Neural cell (in vitro differentiated cells): Measurements from ENCODE around the gene TAB2. TPM values are rescaled to one million over a fixed set of nuclear protein-coding genes. Genes with fewer than 3 reads are reported as not detected.

ENCODE experiments used
- H2AFZ ChIP-seq: fragments of 200-600, 300-800 bp; sonication (generic), shearing (Covaris generic); 2 replicates; pipeline ENCODE4 v1.6.0; 2014; ENCODE audit warnings: low read depth, mild to moderate bottlenecking, antibody characterized with exemption, low read length, moderate library complexity
- H3F3A ChIP-seq: fragments of 200-600 bp; shearing (Covaris generic); 2 replicates; pipeline ENCODE4 v1.6.1; 2016; ENCODE audit warnings: mild to moderate bottlenecking, moderate library complexity, mixed read lengths, antibody characterized with exemption, low read length; ENCODE audit not compliant: insufficient read depth, poor library complexity, severe bottlenecking
- H3K27ac ChIP-seq: fragments of 200-600, 300-800 bp; sonication (generic), shearing (Covaris generic); 2 replicates; pipeline ENCODE4 v1.5.1; 2014; ENCODE audit warnings: mild to moderate bottlenecking, low read length, moderate library complexity
- H3K27me3 ChIP-seq: fragments of 300-800, 200-600 bp; sonication (generic), shearing (Covaris generic); 2 replicates; pipeline ENCODE4 v1.6.0; 2014; ENCODE audit warnings: mild to moderate bottlenecking, low read depth, low read length, moderate library complexity; ENCODE audit not compliant: insufficient read depth
- H3K36me3 ChIP-seq: fragments of 300-800, 200-600 bp; sonication (generic), shearing (Covaris generic); 2 replicates; pipeline ENCODE4 v1.5.1; 2014; ENCODE audit warnings: mild to moderate bottlenecking, antibody characterized with exemption, low read length, moderate library complexity; ENCODE audit not compliant: insufficient read depth
- H3K4me2 ChIP-seq: fragments of 300-800, 200-600 bp; sonication (generic), shearing (Covaris generic); 2 replicates; pipeline ENCODE4 v1.6.0; 2014; ENCODE audit warnings: mild to moderate bottlenecking, low read length
- H3K4me3 ChIP-seq: fragments of 300-800, 200-600 bp; sonication (generic), shearing (Covaris generic); 2 replicates; pipeline ENCODE4 v1.5.1; 2014; ENCODE audit warnings: mild to moderate bottlenecking, low read length, moderate library complexity
- H3K79me2 ChIP-seq: fragments of 200-600 bp; shearing (Covaris generic); replicated peaks from 2 replicates; pipeline ENCODE4 v1.6.0; 2014; ENCODE audit warnings: mild to moderate bottlenecking, low read length, moderate library complexity; ENCODE audit not compliant: insufficient read depth
- H3K9ac ChIP-seq: fragments of 300-800, 200-600 bp; sonication (generic), shearing (Covaris generic); 2 replicates; pipeline ENCODE4 v1.6.1; 2016; ENCODE audit warnings: mild to moderate bottlenecking, low read length, mixed read lengths
- H3K9me2 ChIP-seq: fragments of 200-600 bp; shearing (Covaris generic); 2 replicates; pipeline ENCODE4 v1.6.1; 2016; ENCODE audit warnings: mild to moderate bottlenecking, low read length, mixed read lengths; ENCODE audit not compliant: insufficient read depth
- H3K9me3 ChIP-seq: fragments of 200-600, 300-800 bp; sonication (generic), shearing (Covaris generic); 2 replicates; pipeline ENCODE4 v1.6.1; 2016; ENCODE audit warnings: mild to moderate bottlenecking, mixed run types, low read length, moderate library complexity, mixed read lengths
- H4K20me1 ChIP-seq: fragments of 200-600 bp; shearing (Covaris generic); 2 replicates; pipeline ENCODE4 v1.6.1; 2016; ENCODE audit warnings: mild to moderate bottlenecking, mixed run types; ENCODE audit not compliant: insufficient read depth
- EP300 ChIP-seq: fragments of 450-650 bp; conservative IDR thresholded peaks from 2 replicates; pipeline ENCODE4 v1.6.1; 2014; ENCODE audit warnings: antibody characterized with exemption, mild to moderate bottlenecking, moderate library complexity; ENCODE audit not compliant: poor library complexity, severe bottlenecking
- EZH2 ChIP-seq: fragments of 200-600, 300-800 bp; shearing (Covaris generic), sonication (generic); IDR thresholded peaks from 2 replicates; pipeline ENCODE4 v1.6.1; 2014; ENCODE audit warnings: antibody characterized with exemption, low read length, borderline replicate concordance, mild to moderate bottlenecking; ENCODE audit not compliant: insufficient read depth, poor library complexity, severe bottlenecking
- MXI1 ChIP-seq: fragments of 450-650 bp; conservative IDR thresholded peaks from 2 replicates; pipeline ENCODE4 v1.6.1; 2014; ENCODE audit warnings: antibody characterized with exemption, mild to moderate bottlenecking; ENCODE audit not compliant: poor library complexity, severe bottlenecking
- POLR2AphosphoS5 ChIP-seq: IDR thresholded peaks from 2 replicates; pipeline ENCODE4 v1.6.1; 2012
- RAD21 ChIP-seq: fragments of 450-650 bp; conservative IDR thresholded peaks from 2 replicates; pipeline ENCODE4 v1.6.1; 2014; ENCODE audit warnings: antibody characterized with exemption, mild to moderate bottlenecking, moderate library complexity
- SMC3 ChIP-seq: fragments of 450-650 bp; conservative IDR thresholded peaks from 2 replicates; pipeline ENCODE4 v1.6.1; 2014; ENCODE audit warnings: antibody characterized with exemption, mild to moderate bottlenecking, moderate library complexity; ENCODE audit not compliant: poor library complexity
- TAF1 ChIP-seq: IDR thresholded peaks from 2 replicates; pipeline ENCODE4 v1.6.1; 2012; ENCODE audit warnings: low read depth
- polyA plus RNA-seq: library from polyadenylated mRNA; depleted of rRNA; stranded (reverse); fragments of >200 nt; gene quantifications from 2 replicates; pipeline ENCODE4 v1.2.3, GENCODE V29; 2014
- TF ChIP-seq, protein P1 (sequence below): fragments of 450-650 bp; IDR thresholded peaks from 2 replicates; pipeline ENCODE4 v1.5.1; 2014; ENCODE audit warnings: antibody characterized with exemption, mild to moderate bottlenecking, moderate library complexity; ENCODE audit not compliant: poor library complexity, severe bottlenecking
- TF ChIP-seq, protein P2 (sequence below): IDR thresholded peaks from 2 replicates; pipeline ENCODE4 v1.6.1; 2012; ENCODE audit warnings: borderline replicate concordance

The TAB2 gene
- polyA plus RNA-seq, 1 donor from 2014 or later: 27.6 TPM

DNA sequence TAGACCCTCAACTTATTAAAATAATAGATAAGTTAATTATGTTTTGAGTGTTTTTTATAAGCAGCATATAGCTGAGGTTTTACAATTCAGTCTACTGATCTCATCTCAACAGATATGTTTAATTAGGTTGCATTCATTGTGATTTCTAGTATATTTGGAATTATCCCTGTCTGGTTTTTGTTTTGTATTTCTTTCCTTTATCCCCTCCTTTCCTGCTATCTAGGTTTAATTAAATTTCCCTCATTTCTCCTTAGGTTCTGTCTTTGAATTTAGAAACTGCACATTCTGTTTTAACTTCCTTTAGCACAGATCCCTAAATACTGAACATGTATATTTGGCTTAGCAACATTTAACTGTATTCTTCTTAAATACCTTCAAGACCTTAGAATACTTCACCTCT, 77.7 kb downstream of the TAB2 start:
- Histone ChIP-seq H3F3A (no peaks in the 10 kb centered on the region), H3K9me2 (no peaks in the 10 kb centered on the region), H3K4me2 (no peak overlapping the region), H4K20me1 (no peaks in the 10 kb centered on the region), H3K4me3 (no peak overlapping the region), H2AFZ (no peak overlapping the region), H3K27me3 (no peaks in the 10 kb centered on the region), H3K36me3 (peaks cover 2% of the 10 kb centered on the region), H3K9me3 (no peaks in the 10 kb centered on the region), H3K79me2 (peaks cover 16% of the 10 kb centered on the region), H3K27ac (no peak overlapping the region), H3K9ac (no peak overlapping the region)
- TF ChIP-seq EP300 (no peak), RAD21 (no peak), EZH2 (no peak), MXI1 (no peak), SMC3 (no peak), POLR2AphosphoS5 (no peak), TAF1 (no peak)
- TF ChIP-seq, protein P1, sequence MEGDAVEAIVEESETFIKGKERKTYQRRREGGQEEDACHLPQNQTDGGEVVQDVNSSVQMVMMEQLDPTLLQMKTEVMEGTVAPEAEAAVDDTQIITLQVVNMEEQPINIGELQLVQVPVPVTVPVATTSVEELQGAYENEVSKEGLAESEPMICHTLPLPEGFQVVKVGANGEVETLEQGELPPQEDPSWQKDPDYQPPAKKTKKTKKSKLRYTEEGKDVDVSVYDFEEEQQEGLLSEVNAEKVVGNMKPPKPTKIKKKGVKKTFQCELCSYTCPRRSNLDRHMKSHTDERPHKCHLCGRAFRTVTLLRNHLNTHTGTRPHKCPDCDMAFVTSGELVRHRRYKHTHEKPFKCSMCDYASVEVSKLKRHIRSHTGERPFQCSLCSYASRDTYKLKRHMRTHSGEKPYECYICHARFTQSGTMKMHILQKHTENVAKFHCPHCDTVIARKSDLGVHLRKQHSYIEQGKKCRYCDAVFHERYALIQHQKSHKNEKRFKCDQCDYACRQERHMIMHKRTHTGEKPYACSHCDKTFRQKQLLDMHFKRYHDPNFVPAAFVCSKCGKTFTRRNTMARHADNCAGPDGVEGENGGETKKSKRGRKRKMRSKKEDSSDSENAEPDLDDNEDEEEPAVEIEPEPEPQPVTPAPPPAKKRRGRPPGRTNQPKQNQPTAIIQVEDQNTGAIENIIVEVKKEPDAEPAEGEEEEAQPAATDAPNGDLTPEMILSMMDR: no peak
- TF ChIP-seq, protein P2, sequence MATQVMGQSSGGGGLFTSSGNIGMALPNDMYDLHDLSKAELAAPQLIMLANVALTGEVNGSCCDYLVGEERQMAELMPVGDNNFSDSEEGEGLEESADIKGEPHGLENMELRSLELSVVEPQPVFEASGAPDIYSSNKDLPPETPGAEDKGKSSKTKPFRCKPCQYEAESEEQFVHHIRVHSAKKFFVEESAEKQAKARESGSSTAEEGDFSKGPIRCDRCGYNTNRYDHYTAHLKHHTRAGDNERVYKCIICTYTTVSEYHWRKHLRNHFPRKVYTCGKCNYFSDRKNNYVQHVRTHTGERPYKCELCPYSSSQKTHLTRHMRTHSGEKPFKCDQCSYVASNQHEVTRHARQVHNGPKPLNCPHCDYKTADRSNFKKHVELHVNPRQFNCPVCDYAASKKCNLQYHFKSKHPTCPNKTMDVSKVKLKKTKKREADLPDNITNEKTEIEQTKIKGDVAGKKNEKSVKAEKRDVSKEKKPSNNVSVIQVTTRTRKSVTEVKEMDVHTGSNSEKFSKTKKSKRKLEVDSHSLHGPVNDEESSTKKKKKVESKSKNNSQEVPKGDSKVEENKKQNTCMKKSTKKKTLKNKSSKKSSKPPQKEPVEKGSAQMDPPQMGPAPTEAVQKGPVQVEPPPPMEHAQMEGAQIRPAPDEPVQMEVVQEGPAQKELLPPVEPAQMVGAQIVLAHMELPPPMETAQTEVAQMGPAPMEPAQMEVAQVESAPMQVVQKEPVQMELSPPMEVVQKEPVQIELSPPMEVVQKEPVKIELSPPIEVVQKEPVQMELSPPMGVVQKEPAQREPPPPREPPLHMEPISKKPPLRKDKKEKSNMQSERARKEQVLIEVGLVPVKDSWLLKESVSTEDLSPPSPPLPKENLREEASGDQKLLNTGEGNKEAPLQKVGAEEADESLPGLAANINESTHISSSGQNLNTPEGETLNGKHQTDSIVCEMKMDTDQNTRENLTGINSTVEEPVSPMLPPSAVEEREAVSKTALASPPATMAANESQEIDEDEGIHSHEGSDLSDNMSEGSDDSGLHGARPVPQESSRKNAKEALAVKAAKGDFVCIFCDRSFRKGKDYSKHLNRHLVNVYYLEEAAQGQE: no peak

DNA sequence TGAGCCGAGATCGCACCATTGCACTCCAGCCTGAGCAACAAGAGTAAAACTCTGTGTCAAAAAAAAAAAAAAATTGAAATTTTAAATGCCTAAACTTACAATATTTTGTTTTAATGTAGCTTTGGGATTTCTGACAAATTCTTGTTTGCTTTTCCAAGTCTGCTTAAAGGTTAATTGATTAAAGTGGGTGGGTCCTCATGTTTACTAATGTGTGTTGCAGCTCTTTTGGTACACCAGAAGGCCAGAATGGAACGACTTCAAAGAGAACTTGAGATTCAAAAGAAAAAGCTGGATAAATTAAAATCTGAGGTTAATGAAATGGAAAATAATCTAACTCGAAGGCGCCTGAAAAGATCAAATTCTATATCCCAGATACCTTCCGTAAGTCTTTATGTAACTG, 79.9 kb downstream of the TAB2 start:
- peaks cover 10% of the 10 kb centered on the region for H3K79me2 ChIP-seq
- H3K4me3 ChIP-seq: no peak overlapping the region

More for the DNA sequence above, 79.9 kb downstream of the TAB2 start:
- H2AFZ ChIP-seq: no peak overlapping the region
- peaks cover 5% of the 10 kb centered on the region for H3K36me3 ChIP-seq
- H3K9me3 ChIP-seq: no peaks in the 10 kb centered on the region
- H3K27ac ChIP-seq: no peak overlapping the region
- H3K9ac ChIP-seq: no peak overlapping the region
- H3F3A ChIP-seq: no peaks in the 10 kb centered on the region
- no peaks in the 10 kb centered on the region for H3K27me3 ChIP-seq
- no peaks in the 10 kb centered on the region for H3K9me2 ChIP-seq
- TF ChIP-seq, protein P1: no peak
- TF ChIP-seq, protein P2: no peak
- no peak for TF ChIP-seq RAD21
- no peak for TF ChIP-seq SMC3
- TF ChIP-seq MXI1: no peak
- TF ChIP-seq POLR2AphosphoS5: no peak
- no peak for TF ChIP-seq TAF1
- TF ChIP-seq EP300: no peak
- no peak for TF ChIP-seq EZH2
- no peak overlapping the region for H3K4me2 ChIP-seq
- no peaks in the 10 kb centered on the region for H4K20me1 ChIP-seq
